Measurements from ENCODE around the gene OR9Q2. TPM values are rescaled to one million over a fixed set of nuclear protein-coding genes. Genes with fewer than 3 reads are reported as not detected.

The OR9Q2 gene
- total RNA-seq, 1 donor, result not detected

DNA sequence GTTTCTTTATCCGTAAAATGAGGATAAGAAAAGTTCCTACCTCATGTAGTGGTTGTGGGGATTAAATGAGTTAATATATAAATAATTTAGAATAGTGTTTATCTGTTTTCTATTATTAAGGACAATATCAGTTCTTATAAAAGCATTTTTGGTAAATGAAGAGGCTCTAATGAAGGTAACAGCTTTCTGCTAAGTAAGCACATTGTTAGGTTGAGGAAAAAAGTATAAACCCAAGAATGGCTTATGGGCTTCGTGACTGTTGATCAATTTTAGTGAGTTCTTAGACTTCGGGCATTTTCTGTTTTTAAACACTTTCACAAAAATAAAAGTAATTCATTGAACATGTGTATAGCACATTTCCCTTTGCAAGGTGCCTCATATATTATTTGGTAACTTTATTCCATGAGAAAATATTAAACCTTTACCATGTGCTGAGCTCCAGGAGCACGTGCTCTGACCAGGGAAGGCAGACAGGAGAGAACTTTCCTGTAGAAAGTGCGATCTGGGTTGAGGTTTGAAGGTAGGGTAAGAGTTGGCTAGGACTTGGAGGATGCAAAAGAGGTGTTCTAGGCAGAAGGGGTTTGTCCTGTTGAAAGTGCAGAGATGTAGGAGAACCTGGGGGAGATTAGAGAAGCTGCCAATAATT is 11.3 kb upstream of the OR9Q2 start:
- no peak overlapping the region for H3K4me3 ChIP-seq (ENCODE audit: low read depth, low read length)
- no peak for TF ChIP-seq CTCF (IDR thresholded peaks at IDR 0.05; ENCODE audit: insufficient read depth, low read length)
- no peak for DNase-seq (ENCODE audit: low read depth)

GRCh38 chr11:58178444-58178843 is 10.4 kb upstream of the OR9Q2 start:
- TF ChIP-seq CTCF (IDR thresholded peaks at IDR 0.05; ENCODE audit: insufficient read depth, low read length), result no peak
- DNase-seq (ENCODE audit: low read depth), result no peak
- no peak overlapping the region for H3K4me3 ChIP-seq (ENCODE audit: low read depth, low read length)

DNA sequence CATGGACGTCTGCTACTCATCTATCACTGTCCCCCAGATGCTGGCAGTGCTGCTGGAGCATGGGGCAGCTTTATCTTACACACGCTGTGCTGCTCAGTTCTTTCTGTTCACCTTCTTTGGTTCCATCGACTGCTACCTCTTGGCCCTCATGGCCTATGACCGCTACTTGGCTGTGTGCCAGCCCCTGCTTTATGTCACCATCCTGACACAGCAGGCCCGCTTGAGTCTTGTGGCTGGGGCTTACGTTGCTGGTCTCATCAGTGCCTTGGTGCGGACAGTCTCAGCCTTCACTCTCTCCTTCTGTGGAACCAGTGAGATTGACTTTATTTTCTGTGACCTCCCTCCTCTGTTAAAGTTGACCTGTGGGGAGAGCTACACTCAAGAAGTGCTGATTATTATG is 9.2 kb upstream of the OR9Q2 start:
- no peak for DNase-seq (ENCODE audit: low read depth)
- H3K4me3 ChIP-seq (ENCODE audit: low read depth, low read length), result no peak overlapping the region
- TF ChIP-seq CTCF (IDR thresholded peaks at IDR 0.05; ENCODE audit: insufficient read depth, low read length), result no peak

- no peak overlapping the region for H3K4me3 ChIP-seq (ENCODE audit: low read depth, low read length)
- DNase-seq (ENCODE audit: low read depth), result no peak
- TF ChIP-seq CTCF (IDR thresholded peaks at IDR 0.05; ENCODE audit: insufficient read depth, low read length), result no peak
Observed at GRCh38 chr11:58186938-58187337, 1.9 kb upstream of the OR9Q2 start.

DNA sequence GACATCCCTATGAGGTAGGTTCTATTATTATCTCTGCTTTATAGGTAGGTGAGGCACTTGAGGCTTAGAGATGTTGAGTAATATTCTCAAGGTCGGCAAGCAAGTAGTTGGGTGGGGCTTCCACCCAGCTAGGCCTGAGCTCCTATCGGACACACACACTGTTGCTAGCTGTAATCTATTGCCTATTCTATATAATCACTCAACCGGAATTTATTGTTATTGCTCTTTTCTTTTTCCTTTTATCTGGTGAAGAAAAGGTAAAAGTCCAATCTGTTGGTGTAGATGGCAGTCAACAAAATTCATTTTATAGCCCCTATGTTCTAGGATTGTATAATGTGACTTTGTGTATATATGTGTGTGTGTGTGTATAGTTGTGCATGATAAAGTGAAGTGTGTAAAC is 3.4 kb downstream of the OR9Q2 start:
- H3K4me3 ChIP-seq (ENCODE audit: low read depth, low read length), result no peak overlapping the region
- no peak for TF ChIP-seq CTCF (IDR thresholded peaks at IDR 0.05; ENCODE audit: insufficient read depth, low read length)
- no peak for DNase-seq (ENCODE audit: low read depth)

DNA sequence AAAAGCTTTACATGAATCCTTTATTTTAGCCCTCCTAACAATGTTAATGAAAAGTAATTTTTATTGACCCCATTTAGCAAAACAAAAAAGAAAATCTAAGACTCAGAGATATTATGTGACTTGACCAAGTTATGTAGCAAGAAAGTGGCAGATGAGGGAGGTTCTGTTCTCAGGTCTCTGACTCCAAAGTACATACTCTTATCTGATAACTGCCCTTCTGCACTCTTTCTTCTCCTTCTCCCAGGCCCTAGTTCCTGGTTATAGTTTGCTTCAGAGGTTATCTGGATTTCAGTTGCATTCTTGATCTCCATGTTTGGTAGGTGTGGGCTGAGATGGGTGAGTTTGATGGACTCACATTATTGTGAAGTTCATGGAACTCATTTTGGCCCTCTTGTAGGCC is 4.5 kb downstream of the OR9Q2 start:
- no peak for DNase-seq (ENCODE audit: low read depth)
- H3K4me3 ChIP-seq (ENCODE audit: low read depth, low read length), result no peak overlapping the region
- TF ChIP-seq CTCF (IDR thresholded peaks at IDR 0.05; ENCODE audit: insufficient read depth, low read length), result no peak

DNA sequence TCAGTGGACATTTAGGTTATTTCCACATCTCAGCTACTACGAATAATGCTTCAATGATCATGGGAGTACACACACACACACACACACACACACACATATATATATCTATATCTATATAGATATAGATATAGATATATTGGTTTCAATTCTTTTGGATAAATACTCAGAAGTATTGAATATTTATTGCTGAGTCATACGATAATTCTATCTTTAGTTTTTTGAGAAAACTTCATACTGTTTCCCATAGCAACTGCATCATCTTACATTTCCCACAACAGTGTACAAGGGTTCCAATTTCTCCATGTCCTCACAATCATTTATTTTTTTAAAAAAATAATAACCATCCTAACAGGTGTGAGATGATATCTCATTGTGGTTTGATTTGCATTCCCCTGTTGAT is 7.1 kb downstream of the OR9Q2 start:
- DNase-seq (ENCODE audit: low read depth), result no peak
- H3K4me3 ChIP-seq (ENCODE audit: low read depth, low read length), result no peak overlapping the region
- TF ChIP-seq CTCF (IDR thresholded peaks at IDR 0.05; ENCODE audit: insufficient read depth, low read length), result no peak

Measured in fibroblast of the aortic adventitia (primary cell).